HG03039 (cell line): ENCODE measurements around the gene TMEM200C.

ENCODE experiments used
- ATAC-seq: cut with Tn5 transposase; IDR thresholded peaks from one replicate; pipeline ENCODE4 v1.9.1; 2021; ENCODE audit warnings: mild to moderate bottlenecking, moderate library complexity; ENCODE audit not compliant: unreplicated experiment

The TMEM200C gene

GRCh38 chr18:5895299-5895875, at the start of gene TMEM200C:
TMEM200C (minus strand) TSS chr18:5895522; CDS start chr18:5892063, 3,459 bp downstream.
- no peak for ATAC-seq

GRCh38 chr18:5944448-5944847, 49.1 kb upstream of the TMEM200C start:
- no peak for ATAC-seq

- no peak for ATAC-seq
Measured at GRCh38 chr18:5943514-5943913, 48.2 kb upstream of the TMEM200C start.

DNA sequence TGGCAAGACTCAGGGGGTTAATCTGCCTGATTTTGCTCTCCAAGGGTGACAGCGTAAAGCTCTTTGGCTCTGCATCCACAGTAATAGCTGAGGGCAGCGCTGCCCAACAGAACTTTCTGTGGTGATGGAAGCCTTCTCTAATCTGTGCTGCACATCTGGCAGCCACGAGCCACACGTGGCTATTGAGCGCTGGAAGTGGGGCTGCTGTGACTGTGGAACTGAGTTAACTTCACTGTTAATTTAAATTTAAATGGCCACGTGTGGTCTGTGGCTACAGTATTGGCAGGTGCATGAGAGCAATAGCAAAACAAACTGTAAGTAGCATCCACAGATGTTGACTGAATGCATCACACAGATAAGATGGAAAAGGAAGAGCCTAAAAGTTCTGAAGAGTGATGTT, 47.3 kb upstream of the TMEM200C start:
- ATAC-seq: no peak

GRCh38 chr18:5941890-5942289, 46.6 kb upstream of the TMEM200C start:
- no peak for ATAC-seq

GRCh38 chr18:5939801-5940667, 44.7 kb upstream of the TMEM200C start:
- no peak for ATAC-seq

DNA sequence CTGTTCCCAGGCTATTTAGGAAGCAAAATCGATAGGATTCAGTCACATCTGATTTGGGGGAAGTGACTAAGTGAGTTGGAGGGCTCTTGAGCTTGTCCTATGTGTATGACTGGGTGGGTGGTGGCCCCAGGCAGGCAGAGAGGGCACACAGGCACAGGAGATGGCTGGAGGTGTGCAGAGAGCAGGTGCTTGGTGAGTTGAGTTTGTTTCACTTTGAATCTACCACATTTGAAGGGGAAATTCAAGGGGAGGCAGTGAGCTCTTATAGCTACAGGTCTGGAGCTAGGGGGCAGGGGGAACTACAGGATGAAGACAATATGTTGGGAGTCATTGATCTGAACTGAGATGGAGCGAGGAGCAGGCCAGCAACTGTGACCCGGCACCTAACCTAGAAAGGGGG, 42.5 kb upstream of the TMEM200C start:
- ATAC-seq: no peak

- ATAC-seq: no peak
Measured at GRCh38 chr18:5937121-5937520, 41.8 kb upstream of the TMEM200C start.

DNA sequence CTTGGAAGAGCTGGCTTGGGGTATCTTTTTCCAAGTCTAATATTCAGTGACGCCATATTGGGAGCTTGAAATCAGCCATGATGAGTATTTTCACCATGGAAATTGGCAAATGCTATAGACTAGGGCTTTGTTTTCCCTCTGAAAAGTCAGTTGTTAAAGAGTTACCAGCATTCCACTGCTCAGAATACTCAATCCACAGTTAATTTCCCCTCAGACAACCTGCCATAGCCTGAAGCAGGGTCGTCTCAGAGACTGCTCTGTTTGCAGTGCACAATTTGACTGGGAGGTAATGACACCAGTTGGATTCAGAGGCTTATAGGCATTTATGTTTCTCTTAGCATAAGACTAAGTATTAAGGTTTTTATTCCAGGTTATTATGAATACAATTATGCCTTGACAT, 35.5 kb upstream of the TMEM200C start:
- no peak for ATAC-seq

DNA sequence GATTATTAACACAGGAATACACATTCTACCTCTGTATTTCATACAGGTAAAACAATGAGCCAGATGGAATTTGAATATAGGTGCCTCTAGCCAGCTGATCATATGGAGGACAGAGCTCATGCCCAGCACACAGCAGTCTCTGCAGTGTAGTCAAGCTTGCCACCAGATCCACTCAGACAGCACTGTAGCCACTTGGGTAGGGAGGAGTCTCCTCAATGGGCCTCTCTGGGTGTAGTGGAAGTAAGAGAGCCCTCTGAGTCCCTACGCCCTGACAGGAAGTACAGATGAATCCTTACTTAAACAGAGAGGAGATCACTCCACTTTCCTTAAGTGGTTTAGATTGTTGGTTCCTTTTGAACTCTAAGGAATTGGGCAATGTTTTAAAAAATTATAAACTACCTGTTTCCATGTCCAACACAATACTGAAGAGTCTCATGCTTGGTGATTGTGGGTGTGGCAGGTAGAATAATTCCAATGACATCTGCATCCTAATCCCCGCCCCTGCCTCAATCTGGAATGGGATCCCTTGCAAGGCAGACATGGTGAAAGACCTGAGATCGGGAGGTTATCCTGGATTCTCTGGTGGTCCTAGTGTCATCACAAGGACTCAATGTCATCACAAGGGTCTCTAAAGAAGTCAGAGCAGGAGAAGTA, 23.0 kb upstream of the TMEM200C start:
- ATAC-seq: no peak

DNA sequence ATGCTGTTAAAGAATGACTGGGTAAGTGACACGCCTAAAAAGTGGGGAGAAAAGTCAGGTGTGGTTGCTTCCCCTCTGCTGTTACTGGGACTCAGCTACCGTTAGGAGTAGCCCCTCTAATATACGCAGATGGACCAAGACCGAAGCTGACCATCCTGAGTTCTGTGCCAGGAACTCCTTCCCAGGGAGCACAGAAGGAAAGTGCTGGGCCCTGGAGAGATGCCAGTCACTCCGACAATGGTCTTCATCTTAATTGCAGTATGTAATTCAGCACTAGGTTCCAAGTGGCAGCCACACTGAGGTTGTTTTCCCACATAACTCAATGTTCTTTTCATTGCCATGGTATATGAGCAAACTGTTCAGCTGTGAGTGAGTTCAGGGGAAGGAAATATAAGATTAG, 19.6 kb upstream of the TMEM200C start:
- no peak for ATAC-seq

- ATAC-seq: no peak
Measured at GRCh38 chr18:5914016-5914415, 18.7 kb upstream of the TMEM200C start.

DNA sequence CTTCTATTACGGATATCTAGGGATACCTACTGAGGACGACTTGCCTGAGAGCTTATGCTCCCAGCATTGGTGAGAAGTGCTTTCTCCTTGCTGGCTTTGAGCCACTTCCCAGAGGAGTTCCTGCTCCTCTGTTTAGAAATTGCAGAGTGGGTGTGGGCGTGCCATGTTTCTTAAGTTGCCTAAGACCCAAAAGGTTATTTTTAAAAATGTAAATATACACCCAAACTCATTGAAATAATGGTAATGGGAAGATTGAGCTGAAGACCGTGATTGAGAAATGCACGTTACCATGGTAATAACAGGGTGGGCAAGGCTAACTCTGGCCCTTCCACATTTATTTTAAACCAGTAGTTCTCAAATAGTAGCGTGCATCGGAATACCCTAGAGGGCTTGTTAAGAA, 17.2 kb upstream of the TMEM200C start:
- no peak for ATAC-seq

DNA sequence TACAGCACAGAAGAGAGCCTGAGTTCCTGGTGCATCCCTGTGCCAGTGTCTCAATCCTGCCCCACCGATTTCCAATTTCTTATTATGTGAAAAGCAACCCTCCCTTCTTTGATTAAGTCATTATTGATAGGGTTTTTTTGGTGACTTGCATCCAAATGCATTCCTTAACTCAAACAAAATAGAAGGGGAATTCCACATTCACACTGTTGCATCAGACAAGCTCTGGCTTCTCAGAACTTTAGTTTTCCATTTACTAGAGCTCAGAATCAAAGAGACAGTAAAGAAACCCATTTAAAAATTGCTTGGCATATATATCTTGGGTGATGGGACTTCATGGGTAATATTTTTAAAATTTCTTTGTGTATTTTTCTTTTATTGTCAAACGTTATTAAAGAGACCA, 13.8 kb upstream of the TMEM200C start:
- ATAC-seq: no peak

DNA sequence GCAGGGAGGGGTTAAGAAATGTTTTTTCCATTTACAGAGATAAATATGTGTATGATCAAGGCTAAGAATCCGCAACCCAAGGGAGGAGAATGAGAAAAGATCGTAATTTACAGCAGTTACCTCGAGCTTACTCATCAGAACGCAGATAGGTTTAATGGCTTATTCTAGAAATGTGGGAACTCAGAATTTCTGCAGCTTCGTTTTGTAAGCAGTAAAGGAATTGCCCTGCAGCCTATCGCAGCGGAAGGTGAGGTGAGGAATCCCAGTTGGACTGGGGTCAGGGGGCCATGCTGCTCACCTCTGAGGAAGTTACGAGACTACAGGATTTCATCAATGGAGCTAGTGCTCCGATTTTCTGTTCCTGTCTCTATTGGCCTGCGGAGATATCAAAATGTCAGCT, 8.1 kb upstream of the TMEM200C start:
- ATAC-seq: no peak

DNA sequence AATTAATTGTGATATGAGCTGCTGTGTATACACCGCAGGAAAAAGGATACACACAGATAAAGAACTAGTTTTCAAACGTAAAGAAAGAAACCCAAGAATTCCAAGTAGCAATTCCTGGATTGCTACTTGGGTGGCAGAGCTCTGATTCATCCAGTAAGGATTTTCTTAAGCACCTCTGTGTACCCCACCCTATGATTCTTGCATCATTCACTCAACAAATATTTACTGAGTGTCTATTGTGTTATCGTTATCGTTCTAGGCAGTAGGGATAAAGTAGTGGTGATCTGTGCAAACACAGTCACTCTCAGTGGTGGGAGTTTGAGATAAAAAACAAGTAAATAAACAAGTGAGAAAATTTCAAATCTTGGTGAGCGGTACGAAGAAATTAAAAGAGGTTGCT, 4.9 kb upstream of the TMEM200C start:
- no peak for ATAC-seq

DNA sequence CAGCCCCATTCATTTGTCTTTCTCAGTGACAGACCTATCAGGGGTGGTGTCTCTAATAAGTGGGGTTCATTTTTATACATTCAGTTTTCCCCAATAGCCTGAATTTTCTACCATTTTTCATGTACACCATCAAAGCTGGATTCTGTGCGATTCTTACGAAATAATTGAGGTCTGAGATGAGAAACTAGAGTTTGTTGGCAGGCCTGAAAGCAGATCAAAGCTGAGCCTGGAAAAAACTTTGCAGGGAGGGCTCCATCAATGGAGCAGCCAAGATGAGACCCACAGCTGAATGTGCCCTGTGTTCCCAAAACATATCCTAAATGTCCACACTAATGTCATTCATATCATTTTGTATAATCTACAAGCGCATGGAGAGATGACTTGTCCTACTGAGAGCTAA, 4.5 kb upstream of the TMEM200C start:
- no peak for ATAC-seq

GRCh38 chr18:5895876-5896740, 786 bp upstream of the TMEM200C start:
- no peak for ATAC-seq

GRCh38 chr18:5894611-5895298, 567 bp downstream of the TMEM200C start:
- ATAC-seq: no peak

DNA sequence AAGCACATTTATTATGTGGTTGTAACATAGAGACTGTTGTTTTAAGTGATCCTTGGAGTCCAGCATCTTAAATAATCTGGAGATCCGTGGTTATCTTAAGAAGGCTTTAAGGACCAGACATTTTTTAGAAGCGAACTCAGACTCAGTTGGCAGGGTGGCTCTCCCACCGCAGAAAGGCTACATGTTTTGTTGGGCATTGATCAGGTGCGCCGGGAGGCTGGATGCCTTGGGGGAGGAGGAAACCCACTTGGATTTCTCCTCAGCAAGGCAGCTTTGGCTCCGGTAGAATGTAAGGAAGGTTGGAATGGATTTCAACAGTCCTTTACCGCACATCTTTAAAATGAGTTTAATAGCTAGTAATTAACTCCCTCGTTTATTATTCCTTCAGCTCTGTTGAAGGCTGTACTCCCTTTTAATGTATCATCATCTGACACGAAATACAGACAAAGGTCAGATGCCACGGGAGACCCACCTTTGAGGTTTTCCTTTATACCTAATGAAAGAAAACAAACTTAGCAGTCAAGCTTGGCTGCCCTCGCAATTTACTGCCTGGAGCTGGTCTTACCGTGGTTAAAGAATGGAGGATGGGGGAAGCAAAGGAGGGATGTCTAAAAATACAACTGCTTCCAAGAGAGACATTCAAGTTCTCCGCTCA, 1.2 kb downstream of the TMEM200C start:
- no peak for ATAC-seq
